Adrenal gland (tissue), 5 donors: ENCODE measurements around the gene YAF2.

Experiments used
- CTCF ChIP-seq, 6 experiments: fragments of 450-650 bp in 4 of 6; fragments of 200-600 bp in 2 of 6; sonication (generic) in 1 of 6; IDR thresholded peaks; 1 replicate in 5 of 6; 2 replicates in 1 of 6; pipeline versions ENCODE4 v1.5.1 to v1.8.0; 2016 to 2021; ENCODE audit warnings: antibody characterized with exemption in 6 of 6, mild to moderate bottlenecking in 2 of 6, moderate library complexity in 1 of 6
- POLR2A ChIP-seq, 2 donors: fragments of 450-650 bp; IDR thresholded peaks; one replicate each; pipeline ENCODE4 v1.6.1; 2017; ENCODE audit warnings: antibody characterized with exemption in 2 of 2, mild to moderate bottlenecking in 2 of 2, moderate library complexity in 1 of 2
- donor health status: DM: no; HTN: no; CAD: no.

GRCh38 chr12:42118136-42118879, 119.7 kb downstream of the YAF2 start:
- no peak for TF ChIP-seq CTCF (IDR thresholded peaks at IDR 0.05)
- TF ChIP-seq POLR2A (IDR thresholded peaks at IDR 0.05), result no peak
